IPS-11a (cell line): ENCODE data around the gene NOM1.
A peak's percentile ranks its signal among the peaks of the same experiment; 100 is the strongest.
"Not testable (repeated sequence)": the region's sequence is repeated elsewhere in the genome, so short reads cannot be mapped to it uniquely, and the experiment has no call there.

Experiments used
- H3K4me3 ChIP-seq: one replicate; pipeline ENCODE4 v1.5.1; 2013; ENCODE audit warnings: low read depth, low read length, control low read depth

NOM1 gene, protein sequence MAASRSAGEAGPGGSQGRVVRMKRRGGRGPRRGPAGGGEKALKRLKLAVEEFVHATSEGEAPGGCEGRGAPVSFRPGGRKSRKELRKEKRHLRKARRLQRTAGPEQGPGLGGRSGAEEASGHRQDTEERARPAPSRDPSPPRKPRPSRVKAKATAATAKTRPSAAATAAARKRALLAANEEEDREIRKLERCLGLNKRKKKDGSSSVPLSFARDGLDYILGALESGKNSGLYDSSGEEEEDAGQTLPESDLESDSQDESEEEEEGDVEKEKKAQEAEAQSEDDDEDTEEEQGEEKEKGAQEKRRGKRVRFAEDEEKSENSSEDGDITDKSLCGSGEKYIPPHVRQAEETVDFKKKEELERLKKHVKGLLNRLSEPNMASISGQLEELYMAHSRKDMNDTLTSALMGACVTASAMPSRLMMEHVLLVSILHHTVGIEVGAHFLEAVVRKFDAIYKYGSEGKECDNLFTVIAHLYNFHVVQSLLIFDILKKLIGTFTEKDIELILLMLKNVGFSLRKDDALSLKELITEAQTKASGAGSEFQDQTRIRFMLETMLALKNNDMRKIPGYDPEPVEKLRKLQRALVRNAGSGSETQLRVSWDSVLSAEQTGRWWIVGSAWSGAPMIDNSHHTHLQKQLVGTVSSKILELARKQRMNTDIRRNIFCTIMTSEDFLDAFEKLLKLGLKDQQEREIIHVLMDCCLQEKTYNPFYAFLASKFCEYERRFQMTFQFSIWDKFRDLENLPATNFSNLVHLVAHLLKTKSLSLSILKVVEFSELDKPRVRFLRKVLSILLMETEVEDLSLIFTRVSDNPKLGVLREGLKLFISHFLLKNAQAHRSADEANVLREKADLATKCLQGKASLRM

DNA sequence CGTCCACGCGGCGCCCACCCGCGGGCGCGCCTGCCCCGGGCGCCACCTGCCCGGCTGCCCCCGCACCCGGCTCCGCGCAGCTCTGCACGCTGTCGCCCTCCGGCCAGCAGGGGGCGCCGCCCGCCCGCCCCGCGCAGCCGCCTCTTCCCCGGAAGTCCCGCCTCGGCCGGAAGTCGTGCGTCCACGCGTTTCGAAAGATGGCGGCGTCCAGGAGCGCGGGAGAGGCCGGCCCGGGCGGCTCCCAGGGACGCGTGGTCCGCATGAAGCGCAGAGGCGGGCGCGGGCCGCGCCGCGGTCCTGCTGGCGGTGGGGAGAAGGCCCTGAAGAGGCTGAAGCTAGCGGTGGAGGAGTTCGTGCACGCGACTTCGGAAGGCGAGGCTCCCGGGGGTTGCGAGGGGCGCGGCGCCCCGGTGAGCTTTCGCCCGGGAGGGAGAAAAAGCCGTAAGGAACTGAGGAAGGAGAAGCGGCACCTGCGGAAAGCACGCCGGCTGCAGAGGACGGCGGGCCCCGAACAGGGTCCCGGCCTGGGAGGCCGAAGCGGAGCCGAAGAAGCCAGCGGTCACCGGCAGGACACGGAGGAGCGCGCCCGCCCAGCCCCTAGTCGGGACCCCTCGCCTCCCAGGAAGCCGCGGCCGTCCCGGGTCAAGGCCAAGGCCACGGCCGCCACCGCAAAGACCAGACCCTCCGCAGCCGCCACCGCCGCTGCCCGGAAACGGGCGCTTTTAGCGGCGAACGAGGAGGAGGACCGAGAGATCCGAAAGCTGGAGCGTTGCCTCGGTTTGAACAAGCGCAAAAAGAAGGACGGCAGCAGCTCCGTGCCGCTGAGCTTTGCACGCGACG, at the start of gene NOM1:
Gene NOM1 (plus strand): TSS at position 172 of the 840 bp plus-strand sequence. CDS start 26 bp downstream, at position 198.
- H3K4me3 ChIP-seq, result peak within 1 kb of the TSS; percentile 83

DNA sequence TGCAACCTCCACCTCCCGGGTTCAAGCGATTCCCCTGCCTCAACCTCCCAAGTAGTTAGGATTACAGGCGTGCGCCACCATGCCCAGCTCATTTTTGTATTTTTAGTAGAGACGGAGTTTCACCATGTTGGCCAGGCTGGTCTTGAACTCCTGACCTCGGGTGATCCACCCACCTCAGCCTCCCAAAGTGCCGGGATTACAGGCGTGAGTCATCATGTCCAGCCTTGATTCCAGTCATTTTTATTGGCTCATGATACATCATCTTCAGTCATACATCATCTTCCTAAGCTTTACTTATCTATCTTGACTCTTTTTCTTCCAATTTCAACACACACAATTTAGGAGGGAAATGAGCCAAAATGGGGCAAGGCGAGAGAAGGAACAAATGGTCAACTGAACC, 49.4 kb upstream of the NOM1 start:
- H3K4me3 ChIP-seq, result not testable (repeated sequence)

DNA sequence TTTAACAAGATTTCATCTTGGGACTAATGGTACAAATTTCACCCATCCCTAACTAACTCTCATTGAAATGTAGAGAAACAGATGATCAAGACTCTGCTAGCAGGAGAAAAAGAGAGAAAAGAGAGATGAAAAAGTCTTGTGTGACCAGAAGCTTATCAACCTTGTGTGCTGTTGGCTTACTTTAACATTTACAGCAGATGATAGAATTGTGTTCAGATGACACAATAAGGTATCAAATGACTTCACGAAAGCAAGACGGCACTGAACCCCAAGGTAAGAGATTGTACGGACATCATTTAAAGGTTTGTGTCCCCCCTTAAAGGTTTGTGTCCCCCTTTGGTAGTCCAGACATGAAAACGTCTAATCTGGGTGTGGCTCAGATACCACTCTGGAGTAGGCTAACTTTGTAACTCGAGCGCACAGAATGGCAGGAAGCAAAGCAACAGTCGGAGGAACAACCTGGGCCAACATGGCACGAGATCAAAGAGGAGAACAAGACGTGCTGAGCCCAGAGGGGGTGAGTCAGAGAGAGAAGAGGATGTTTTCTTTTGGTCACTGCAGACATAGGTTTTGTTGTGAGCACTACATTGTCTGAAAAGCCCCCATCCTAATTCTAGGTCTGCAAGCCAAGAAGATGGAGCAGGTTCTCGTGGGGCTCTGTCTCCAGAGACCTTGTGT, 46.1 kb upstream of the NOM1 start:
- H3K4me3 ChIP-seq, result no peak overlapping the region

DNA sequence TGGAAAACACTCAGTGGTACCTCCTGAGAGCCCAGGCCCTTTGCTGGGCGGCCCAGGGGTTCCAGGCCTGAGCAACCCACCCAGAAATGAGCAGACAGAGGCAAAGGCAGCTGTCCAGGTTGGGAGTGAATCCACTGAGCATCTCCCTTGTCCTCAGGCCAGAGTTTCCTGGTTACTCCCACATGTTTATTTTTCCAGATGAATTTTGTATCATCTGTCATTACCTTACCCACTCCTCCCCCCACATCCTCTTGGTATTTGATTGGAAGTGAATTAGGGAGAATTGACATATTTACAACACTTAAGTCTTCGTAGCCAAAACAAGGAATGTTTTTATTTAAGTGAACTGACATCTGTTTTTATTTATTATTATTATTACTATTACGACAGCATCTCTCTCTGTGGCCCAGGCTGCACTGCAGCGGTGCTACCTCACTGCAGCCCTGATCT, 43.3 kb upstream of the NOM1 start:
- no peak overlapping the region for H3K4me3 ChIP-seq

DNA sequence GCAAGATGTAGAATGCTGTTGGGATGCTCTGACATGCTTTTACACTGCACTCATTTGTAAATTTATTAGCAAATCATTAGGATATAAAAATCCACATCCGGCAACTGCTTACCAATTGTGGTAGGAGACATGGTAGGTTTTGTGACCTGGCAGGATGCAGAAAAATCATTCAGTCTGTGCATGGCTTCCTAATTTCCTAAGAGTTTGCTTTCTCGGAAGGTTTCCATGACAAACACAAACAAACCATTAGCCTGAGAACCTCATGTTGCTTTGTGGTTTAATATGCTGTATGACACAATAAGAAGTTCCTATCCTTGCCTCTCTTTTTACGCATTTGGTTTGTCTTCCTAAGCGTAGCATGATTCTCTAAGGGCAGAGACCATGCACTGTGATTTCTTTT, 41.9 kb upstream of the NOM1 start:
- no peak overlapping the region for H3K4me3 ChIP-seq

DNA sequence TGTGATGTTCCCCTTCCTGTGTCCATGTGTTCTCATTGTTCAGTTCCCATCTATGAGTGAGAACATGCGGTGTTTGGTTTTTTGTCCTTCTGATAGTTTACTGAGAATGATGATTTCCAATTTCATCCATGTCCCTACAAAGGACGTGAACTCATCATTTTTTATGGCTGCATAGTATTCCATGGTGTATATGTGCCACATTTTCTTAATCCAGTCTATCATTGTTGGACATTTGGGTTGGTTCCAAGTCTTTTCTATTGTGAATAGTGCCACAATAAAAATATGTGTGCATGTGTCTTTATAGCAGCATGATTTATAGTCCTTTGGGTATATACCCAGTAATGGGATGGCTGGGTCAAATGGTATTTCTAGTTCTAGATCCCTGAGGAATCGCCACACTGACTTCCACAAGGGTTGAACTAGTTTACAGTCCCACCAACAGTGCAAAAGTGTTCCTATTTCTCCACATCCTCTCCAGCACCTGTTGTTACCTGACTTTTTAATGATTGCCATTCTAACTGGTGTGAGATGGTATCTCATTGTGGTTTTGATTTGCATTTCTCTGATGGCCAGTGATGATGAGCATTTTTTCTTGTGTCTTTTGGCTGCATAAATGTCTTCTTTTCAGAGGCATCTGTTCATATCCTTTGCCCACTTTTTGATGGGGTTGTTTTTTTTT, 39.8 kb upstream of the NOM1 start:
- H3K4me3 ChIP-seq, result not testable (repeated sequence)

DNA sequence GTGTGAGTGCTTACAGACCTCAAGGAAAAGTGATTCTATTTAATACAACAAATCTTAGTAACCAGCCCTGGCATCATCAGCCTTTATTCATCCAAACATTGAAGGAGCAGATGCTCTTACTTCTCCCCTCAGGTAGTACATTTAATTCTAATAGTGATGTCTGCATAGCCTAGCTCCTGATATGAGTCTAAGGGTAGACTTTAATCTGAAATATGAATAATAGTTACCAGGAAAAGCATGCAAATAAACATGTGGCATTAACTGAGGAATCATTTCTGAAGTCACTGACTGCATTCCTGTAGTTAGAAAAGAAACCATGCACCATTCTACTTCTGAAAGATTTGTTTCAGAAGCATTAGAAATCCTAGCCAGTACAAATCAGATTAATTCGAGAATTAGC, 30.9 kb upstream of the NOM1 start:
- no peak overlapping the region for H3K4me3 ChIP-seq

DNA sequence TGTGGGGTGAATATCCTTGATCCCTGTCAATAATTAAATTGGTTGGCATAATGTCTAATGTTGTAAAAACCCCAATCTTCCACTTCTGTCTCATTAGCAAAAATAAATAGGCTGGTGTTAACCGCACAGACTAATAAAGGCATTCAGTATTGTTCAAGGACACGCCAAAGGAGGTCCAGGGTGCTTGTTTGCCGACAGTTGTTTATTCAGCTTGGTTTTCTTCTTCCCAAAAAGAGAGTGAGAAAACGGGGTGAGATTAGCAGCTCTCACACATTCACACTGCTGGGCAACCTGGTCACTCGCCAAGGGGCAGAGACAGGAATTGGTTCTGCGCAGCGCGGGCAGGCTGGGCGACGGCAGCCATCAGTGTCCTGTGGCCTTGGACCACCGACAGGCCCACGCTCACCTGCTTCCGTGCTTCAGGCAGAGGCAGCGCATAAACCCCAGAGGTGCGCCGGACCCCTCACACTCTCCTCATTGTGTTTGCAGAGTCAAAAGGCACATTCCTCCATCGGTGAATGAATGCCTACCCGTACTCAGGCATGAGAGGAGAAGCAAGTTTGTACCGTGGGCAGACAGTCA, 30.3 kb upstream of the NOM1 start:
- H3K4me3 ChIP-seq, result no peak overlapping the region

DNA sequence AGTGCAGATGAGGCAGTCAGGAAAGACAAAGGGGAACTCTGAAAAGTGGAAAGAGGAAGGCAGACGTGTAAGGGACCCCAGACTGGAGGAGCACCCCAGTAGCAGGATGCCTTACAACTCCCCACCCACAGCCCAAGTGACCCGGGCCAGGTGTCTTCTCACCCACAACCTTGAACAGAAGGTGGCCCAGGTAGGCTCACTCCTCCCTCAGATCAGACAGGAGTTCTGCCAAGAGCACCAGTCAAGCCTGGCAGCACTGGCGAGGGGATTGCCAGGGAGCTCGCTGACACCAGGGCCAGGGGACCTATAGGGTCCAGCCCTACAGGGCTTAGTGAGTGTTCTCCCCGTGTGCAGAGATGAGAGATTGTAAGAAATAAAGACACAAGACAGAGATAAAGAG, 29.4 kb upstream of the NOM1 start:
- H3K4me3 ChIP-seq, result no peak overlapping the region

DNA sequence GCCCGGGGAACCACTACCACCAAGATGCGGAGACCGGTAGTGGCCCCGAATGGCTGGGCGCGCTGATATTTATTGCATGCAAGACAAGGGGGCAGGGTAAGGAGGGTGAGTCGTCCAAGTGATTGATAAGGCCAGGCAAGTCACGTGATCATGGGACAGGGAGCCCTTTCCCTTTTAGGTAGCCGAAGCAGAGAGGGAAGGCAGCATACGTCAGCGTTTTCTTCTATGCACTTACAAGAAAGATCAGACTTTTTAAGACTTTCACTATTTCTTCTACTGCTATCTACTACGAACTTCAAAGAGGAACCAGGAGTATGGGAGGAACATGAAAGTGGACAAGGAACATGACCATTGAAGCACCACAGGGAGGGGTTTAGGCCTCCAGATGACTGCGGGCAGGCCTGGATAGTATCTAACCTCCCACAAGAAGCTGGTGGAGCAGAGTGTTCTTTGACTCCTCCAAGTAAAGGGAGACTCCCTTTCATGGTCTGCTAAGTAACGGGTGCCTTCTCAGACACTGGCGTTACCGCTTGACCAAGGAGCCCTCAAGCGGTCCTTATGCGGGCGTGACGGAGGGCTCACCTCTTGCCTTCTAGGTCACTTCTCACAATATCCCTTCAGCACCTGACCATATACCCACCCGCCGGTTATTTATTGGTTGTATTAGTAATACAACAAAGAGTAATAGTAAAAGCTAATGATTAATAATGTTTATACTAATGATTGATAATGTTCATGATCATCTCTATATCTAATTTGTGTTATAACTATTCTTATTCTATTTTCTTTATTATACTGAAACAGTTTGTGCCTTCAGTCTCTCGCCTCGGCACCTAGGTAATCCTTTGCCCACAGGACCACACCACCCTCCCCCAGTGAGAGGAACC, 28.8 kb upstream of the NOM1 start:
- H3K4me3 ChIP-seq, result not testable (repeated sequence)

DNA sequence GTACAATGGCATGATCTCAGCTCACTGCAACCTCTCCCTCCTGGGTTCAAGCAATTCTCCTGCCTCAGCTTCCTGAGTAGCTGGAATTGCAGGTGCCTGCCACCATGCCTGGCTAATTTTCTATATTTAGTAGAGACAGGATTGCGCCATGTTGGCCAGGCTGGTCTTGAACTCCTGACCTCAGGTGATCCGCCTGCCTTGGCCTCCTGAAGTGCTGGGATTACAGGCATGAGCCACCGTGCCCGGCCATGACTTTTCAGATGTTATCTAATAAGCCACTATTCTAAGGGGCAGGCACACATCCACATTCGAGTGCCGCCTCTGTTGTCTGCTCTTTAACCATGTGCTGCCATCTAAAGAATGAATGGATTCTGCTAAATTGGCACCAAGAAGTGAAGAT, 27.2 kb upstream of the NOM1 start:
- not testable (repeated sequence) for H3K4me3 ChIP-seq

DNA sequence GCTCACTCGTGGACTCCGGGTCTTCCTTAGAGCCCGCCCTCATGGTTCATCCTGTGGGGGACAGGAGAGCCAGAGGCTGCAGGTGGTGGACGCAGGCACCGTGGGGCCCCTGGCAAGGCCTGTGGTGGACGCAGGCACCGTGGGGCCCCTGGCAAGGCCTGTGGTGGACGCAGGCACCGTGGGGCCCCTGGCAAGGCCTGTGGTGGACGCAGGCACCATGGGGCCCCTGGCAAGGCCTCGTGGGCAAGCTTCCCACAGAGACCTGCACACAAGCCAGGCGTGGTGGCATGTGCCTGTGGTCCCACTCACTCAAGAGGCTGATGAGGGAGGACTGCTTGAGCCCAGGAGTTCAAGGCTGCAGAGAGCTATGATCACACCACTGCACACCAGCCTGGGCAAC, 23.7 kb upstream of the NOM1 start:
- not testable (repeated sequence) for H3K4me3 ChIP-seq

DNA sequence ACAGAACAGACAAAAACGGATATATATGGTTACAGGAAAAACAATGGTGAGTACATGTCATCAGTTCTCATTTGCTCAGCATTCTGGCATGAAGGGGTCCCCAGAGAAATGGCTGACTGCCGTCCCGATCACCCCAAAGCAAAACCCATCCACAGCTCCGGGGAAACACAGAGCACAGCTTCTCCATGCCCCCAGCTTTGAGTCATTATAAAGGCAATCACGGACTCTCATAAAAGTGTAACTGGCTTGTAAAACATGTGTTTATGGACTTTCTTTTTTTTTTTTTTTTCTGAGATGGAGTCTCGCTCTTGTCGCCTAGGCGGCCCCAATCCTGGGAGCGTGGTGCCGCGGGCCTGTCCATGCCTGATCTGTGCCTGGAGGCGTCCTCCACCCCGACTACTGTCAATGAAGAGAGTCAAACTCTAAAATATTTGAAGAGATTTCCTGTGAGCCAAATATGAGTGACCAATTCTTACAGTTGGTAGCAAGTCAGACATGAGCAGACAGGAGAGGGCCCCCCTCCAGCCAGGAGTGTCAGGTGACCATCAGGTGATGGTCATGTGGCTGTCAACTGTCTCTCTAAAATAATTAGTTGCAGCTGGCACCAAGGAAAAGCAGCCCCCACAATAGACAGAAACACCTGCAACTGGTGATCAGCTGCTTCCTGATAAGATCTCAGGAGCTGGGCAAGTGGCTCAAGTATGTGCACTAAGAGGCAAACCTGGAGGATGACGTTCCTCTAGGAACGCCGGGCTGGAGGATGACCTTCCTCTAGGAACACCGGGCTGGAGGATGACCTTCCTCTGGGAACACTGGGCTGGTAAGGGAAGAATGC, 21.7 kb upstream of the NOM1 start:
- H3K4me3 ChIP-seq, result no peak overlapping the region

DNA sequence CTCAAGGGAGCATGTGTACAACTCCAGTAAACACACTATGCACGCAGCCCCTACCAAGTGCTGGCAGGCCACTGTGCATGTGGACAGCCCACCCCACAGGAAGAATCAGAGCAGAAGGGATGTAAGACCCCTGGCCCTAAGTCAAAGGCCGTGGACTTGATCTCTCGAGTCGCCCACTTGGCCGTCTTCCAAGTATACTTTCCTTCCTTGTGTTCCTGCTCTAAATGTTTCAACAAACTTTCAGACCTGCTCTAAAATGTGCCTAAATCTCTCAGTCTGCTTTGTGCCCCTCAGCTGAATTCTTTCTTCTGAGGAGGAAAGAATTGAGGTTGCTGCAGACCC, 21.1 kb upstream of the NOM1 start:
- H3K4me3 ChIP-seq, result no peak overlapping the region

DNA sequence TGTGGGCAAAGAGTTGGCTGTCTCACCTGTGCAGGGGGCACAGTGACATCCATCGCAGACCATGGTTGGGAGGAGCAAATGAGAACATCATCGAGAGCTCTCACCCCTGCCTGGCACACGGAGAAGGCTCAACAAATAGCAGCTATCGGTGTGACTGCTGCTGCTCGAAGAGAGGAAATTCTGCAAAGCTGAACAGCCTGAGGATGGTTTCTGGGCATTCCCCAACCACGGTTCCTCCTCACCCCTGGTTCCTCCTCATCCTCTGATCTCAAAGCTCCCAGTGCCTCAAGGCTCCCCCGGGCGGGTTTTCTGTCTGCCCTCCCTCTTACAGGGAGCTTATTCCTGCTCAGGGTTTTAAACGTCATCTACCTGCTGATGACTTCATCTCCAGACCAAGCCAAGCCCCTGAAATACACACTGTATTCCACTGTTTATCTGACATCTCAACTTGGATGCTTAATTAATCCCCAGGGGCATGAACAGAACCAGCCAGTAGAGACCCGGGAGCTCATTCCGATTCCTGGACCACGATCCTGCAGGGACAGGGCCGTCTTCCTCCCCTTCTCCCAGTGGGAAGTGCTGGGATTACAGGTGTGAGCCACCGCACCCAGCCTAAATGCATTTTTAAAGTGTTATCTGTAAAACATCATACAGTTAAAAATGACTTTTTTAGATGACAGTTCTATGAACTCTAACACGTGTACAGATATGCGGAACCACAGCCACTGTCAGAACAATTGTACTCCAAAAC, 19.5 kb upstream of the NOM1 start:
- no peak overlapping the region for H3K4me3 ChIP-seq

DNA sequence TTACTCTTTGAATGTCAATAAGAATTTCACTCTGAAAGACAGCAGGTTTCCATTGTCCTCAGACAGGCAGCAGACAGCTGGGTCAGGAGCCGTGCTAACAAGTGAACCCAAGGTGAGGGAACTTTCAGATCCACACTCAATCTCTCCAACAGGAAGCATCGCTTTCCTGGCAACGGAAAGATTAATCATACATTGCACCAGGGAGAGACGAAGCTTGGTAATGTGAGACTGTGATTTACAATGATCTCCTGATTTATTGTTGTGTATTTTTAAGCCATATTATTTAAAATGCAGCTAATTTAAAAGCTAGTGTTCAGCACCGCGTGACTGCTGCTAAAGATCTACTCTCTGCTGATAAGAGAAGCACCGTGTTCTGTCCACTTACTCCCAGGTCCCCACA, 17.5 kb upstream of the NOM1 start:
- H3K4me3 ChIP-seq, result no peak overlapping the region

DNA sequence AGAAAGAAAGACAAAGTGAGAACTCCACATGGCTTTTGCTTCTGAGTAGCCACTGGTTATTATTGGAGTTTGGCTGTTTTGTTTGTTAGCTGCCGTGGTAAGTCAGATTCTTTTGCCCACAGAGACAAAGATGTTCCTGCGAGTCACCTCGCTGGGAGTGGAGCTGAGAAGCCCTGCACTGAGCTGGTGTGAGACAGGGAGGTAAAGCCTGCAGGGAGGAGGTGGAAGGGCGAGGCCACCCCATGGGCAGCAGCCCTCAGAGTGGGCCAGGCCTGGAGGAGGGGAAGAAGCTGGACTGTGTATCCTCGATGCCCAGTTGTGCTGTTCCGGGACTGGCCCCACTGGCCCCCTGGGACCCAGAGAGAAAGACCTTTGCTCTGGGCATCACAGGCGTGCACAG, 14.3 kb upstream of the NOM1 start:
- no peak overlapping the region for H3K4me3 ChIP-seq
